Neural crest cell (in vitro differentiated cells): ENCODE data around the gene CD4. TPM values are rescaled to one million over a fixed set of nuclear protein-coding genes. Genes with fewer than 3 reads are reported as not detected.
A peak's percentile ranks its signal among the peaks of the same experiment; 100 is the strongest.
"Not testable (repeated sequence)": the region's sequence is repeated elsewhere in the genome, so short reads cannot be mapped to it uniquely, and the experiment has no call there.

ENCODE experiments used
- DNase-seq: peaks from one replicate; pipeline ENCODE4 v3.0.0; 2021; ENCODE audit warnings: low read depth, mixed read lengths, low spot score
- H3K27ac Mint-ChIP-seq: one replicate; pipeline ENCODE4 v1.8.0; 2021; ENCODE audit warnings: mild to moderate bottlenecking, mixed read lengths; ENCODE audit not compliant: unreplicated experiment
- H3K27me3 Mint-ChIP-seq: 2 replicates; pipeline ENCODE4 v1.8.0; 2021; ENCODE audit warnings: low read depth, mild to moderate bottlenecking, mixed read lengths
- H3K36me3 Mint-ChIP-seq: 2 replicates; pipeline ENCODE4 v1.8.0; 2021; ENCODE audit warnings: low read depth, mild to moderate bottlenecking, mixed read lengths
- H3K4me1 Mint-ChIP-seq: 2 replicates; pipeline ENCODE4 v1.8.0; 2021; ENCODE audit warnings: mixed read lengths
- H3K4me3 Mint-ChIP-seq: one replicate; pipeline ENCODE4 v1.8.0; 2021; ENCODE audit warnings: mild to moderate bottlenecking, mixed read lengths
- H3K9me3 Mint-ChIP-seq: 2 replicates; pipeline ENCODE4 v1.8.0; 2021; ENCODE audit warnings: mixed read lengths
- CTCF ChIP-seq: fragments of 200-600 bp; sonication (generic); conservative IDR thresholded peaks from 2 replicates; pipeline ENCODE4 v1.5.0; 2021; ENCODE audit warnings: antibody characterized with exemption, mild to moderate bottlenecking
- total RNA-seq: library from RNA; stranded (reverse); gene quantifications from 2 replicates; pipeline ENCODE4 v1.2.1, GENCODE V29; 2021

Gene CD4
- total RNA-seq, 1 donor from 2014 or later = 4.1 TPM

- no peak for TF ChIP-seq CTCF
- Mint-ChIP-seq H3K4me1 (peaks cover 18% of the 10 kb centered on the region), H3K9me3 (no peaks in the 10 kb centered on the region), H3K36me3 (peaks cover 31% of the 10 kb centered on the region), H3K27ac (no peak overlapping the region), H3K27me3 (peaks cover 3% of the 10 kb centered on the region), H3K4me3 (no peak overlapping the region)
- DNase-seq = no peak
Observed at GRCh38 chr12:6863586-6864321, 74.4 kb downstream of the CD4 start.

GRCh38 chr12:6865307-6865706, 76.0 kb downstream of the CD4 start:
- DNase-seq, H3K9me3 Mint-ChIP-seq, H3K27ac Mint-ChIP-seq: not testable (repeated sequence)
- H3K27me3 Mint-ChIP-seq = peaks cover 11% of the 10 kb centered on the region
- H3K36me3 Mint-ChIP-seq = peaks cover 42% of the 10 kb centered on the region
- H3K4me1 Mint-ChIP-seq = peaks cover 29% of the 10 kb centered on the region
- H3K4me3 Mint-ChIP-seq = peak overlapping the region; percentile 78

GRCh38 chr12:6866163-6866919, 77.0 kb downstream of the CD4 start:
- Mint-ChIP-seq H3K27ac (no peak overlapping the region), H3K4me3 (peak overlapping the region; percentile 97), H3K4me1 (peaks cover 36% of the 10 kb centered on the region), H3K27me3 (peaks cover 11% of the 10 kb centered on the region), H3K9me3 (no peaks in the 10 kb centered on the region), H3K36me3 (peaks cover 37% of the 10 kb centered on the region)
- no peak for TF ChIP-seq CTCF
- DNase-seq = no peak

- peaks cover 11% of the 10 kb centered on the region for H3K27me3 Mint-ChIP-seq
- no peak for TF ChIP-seq CTCF
- H3K4me3 Mint-ChIP-seq = peak overlapping the region; percentile 97
- H3K9me3 Mint-ChIP-seq = no peaks in the 10 kb centered on the region
- peaks cover 37% of the 10 kb centered on the region for H3K36me3 Mint-ChIP-seq
- DNase-seq = peak; percentile 74
- peaks cover 40% of the 10 kb centered on the region for H3K4me1 Mint-ChIP-seq
- peak overlapping the region; percentile 81 for H3K27ac Mint-ChIP-seq
Observed at GRCh38 chr12:6866920-6867412, 77.6 kb downstream of the CD4 start.

- Mint-ChIP-seq H3K27ac (peak within 1 kb of the TSS; percentile 96), H3K4me1 (peaks cover 46% of the 10 kb centered on the region), H3K9me3 (no peaks in the 10 kb centered on the region), H3K36me3 (peaks cover 34% of the 10 kb centered on the region), H3K27me3 (peaks cover 15% of the 10 kb centered on the region), H3K4me3 (peak within 1 kb of the TSS; percentile 97)
- peak; percentile 44 for DNase-seq
- no peak for TF ChIP-seq CTCF
Observed at GRCh38 chr12:6867413-6868210, 78.3 kb downstream of the CD4 start, which contains the start of gene TPI1. TSS of gene TPI1 (plus strand) at chr12:6867531. CDS start at chr12:6867567, 36 bp downstream.
